Fibroblast of pulmonary artery (primary cell): ENCODE measurements around the gene STRBP.

Source experiments
- DNase-seq: peaks from one replicate; pipeline ENCODE4 v3.0.0-alpha.2; 2010; ENCODE audit warnings: low read depth
- H3K4me3 ChIP-seq: replicated peaks from 2 replicates; pipeline ENCODE4 v1.5.1; 2011; ENCODE audit warnings: low read depth, mild to moderate bottlenecking, control low read depth, low read length, moderate library complexity
- TF ChIP-seq, protein P1 (sequence below): IDR thresholded peaks from 2 replicates; pipeline ENCODE4 v1.5.1; 2011; ENCODE audit warnings: mild to moderate bottlenecking, control low read depth, low read length, inconsistent platforms; ENCODE audit errors: missing control alignments

The STRBP gene

DNA sequence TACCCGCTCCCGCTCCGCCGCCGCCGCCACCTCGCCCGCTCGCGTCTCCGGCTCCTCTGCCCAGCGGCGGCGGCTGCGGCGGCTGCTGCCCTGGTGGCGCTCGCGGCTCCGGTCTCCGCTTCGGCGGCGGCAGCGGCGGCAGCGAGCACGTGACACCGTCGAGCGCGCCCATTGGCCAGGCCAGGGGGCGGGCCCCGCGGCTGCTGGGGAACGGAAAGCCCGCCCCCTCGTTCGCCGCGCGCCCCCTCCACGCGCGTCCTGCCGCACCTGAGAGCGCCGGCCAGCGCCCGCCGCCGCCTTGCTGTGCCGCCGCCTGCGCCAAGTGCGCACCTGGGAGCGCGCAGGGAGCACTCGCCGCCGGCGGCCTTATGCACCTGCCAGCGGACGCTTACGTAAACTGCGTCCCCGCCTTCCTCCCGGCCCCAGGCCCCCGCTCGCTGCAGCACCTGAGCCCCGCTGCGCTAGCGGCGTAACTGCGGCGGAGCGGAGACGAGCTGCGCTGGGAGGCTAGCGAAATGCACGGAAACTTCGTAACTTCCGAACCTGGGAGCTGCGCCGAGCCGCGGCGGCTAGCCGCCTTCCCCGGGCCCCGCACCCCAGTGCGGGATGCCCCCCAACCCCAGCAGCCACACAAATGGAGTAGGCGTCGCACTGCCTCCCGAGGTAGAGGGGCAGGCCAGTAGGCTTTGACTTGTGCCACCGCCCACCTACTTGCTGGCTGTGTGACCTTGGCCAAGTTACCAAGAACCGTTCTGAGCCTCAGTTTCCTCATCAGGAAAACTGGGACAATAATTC lies at the start of gene STRBP:
TSS of gene STRBP (minus strand) at position 122 of the 795 bp plus-strand sequence. CDS start 84,452 bp downstream, outside the sequence.
- DNase-seq = peak; percentile 73
- H3K4me3 ChIP-seq = peak within 1 kb of the TSS; percentile 61
- TF ChIP-seq, protein P1, sequence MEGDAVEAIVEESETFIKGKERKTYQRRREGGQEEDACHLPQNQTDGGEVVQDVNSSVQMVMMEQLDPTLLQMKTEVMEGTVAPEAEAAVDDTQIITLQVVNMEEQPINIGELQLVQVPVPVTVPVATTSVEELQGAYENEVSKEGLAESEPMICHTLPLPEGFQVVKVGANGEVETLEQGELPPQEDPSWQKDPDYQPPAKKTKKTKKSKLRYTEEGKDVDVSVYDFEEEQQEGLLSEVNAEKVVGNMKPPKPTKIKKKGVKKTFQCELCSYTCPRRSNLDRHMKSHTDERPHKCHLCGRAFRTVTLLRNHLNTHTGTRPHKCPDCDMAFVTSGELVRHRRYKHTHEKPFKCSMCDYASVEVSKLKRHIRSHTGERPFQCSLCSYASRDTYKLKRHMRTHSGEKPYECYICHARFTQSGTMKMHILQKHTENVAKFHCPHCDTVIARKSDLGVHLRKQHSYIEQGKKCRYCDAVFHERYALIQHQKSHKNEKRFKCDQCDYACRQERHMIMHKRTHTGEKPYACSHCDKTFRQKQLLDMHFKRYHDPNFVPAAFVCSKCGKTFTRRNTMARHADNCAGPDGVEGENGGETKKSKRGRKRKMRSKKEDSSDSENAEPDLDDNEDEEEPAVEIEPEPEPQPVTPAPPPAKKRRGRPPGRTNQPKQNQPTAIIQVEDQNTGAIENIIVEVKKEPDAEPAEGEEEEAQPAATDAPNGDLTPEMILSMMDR = no peak

DNA sequence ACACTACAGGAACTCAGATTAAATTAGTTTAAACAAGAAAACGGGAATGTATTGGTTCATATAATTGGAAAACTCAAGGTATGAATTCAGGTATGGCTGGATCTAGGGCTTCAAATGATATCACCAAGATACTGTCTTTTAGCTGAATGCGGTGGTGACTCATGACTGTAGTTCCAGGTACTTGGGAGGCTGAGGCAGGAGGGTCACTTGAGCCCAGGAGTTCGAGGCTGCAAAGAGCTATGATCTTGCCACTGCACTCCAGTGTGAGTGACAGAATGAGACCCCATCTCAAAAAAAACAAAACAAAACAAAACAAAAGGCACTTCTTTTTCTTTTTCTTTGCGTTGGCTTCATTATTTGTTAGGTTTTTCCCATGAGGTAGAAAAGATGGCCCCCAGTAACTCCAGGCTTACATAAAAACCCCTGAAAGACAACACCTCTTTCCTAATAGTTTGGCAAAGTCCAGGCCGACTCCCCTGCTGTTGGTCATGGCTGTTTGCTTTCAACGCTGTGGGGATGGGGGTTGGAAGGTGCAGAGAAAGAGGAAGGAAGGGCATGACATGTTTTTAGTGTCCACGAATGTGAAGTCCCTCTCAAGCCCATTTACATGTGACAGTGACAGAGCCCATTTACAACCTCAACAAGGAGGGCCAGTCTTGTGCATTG lies 47.8 kb upstream of the STRBP start:
- TF ChIP-seq, protein P1 = no peak
- H3K4me3 ChIP-seq = no peak overlapping the region
- DNase-seq = no peak

DNA sequence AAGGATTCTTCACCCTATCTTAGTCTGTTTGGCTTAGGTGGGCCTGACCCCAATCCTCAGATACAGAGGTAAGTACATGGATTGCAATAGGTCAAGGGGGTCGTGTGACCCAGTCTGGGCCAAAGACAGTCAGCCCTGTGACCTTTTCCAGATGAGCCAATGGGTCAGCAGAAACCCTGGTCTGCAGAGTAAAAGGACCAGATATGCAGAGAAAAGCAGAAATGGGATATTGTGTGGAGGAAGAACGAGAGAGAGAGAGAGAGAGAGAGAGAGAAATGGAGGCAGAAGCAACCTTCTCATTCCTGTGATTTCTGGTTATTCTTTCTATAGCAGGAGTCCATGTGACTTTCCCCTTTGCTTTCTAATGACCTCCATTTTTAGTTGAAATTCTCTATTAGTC lies 47.2 kb upstream of the STRBP start:
- no peak overlapping the region for H3K4me3 ChIP-seq
- TF ChIP-seq, protein P1 = no peak
- no peak for DNase-seq

DNA sequence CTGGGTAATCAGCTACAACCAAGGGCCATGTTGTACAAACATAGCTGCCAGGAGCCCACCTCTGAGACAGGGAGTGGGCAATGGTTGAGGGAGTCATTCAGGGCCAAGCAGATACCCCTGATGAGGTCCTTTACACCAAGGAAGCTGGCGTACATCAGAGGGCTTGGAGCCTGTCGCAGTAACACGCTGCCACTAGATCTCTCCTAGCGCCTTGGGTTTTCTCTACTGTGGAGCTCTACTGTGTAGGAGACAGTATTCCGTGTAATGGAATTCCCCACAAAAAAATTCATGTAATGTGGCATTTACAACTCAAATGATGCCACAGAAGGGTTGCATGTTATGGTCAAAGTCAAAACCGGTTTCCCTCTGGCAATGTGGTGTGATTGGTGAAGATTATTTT lies 46.2 kb upstream of the STRBP start:
- no peak overlapping the region for H3K4me3 ChIP-seq
- TF ChIP-seq, protein P1 = no peak
- no peak for DNase-seq

DNA sequence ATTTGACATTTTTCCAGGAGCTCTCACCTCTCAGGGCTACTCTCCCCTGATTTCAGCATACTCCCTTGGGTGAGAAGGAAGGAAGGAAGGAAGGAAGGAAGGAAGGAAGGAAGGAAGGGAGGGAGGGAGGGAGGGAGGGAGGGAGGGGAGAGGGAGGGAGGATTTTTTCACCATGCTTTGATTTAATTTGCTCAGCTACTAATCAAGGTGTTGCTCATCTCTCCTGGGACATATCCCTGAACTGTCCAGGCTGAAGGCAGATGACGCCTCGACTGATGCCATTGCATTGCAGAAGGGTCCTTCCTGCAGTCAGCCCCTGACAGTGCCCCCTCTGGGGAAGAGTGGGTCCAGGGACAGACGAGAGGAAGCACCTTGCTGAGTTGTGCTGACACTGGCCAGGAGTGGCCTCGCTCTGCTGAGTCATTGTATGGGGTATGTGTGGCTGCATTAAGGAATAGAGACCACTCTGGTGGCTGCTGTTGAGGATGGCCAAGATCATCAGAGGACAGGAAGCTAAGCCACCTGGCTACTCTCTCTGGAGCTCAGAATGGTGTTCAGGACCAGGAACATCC lies 44.0 kb upstream of the STRBP start:
- no peak for DNase-seq
- TF ChIP-seq, protein P1 = no peak
- H3K4me3 ChIP-seq = no peak overlapping the region

DNA sequence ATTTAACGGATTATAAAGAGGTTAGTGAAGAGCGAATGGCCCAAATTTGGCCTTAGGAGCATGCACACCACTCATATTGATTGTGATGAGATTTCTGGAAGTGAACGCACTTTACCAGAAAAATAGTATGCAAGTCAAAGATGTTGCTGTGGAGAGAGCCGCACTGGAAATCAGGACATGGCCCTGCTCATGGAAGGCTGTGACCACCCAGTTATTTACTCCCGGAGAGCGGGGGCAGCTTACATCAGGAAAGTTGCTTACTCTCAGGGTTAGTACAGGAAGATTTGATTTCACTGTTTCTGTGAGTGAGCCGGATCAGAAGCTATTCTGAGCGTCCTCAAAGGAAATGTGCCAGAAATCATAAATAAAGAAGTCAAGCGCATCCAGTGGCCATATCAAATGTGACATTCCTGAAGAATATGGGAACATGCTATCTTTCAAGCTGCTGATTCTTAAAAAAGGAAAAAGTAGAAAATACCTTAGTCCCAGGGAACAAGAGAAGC lies 42.9 kb upstream of the STRBP start:
- H3K4me3 ChIP-seq = no peak overlapping the region
- DNase-seq = no peak

More for the DNA sequence above, 42.9 kb upstream of the STRBP start:
- TF ChIP-seq, protein P1 = no peak
